GM12878 (cell line): ENCODE measurements around the gene GNAZ. TPM values are rescaled to one million over a fixed set of nuclear protein-coding genes. Genes with fewer than 3 reads are reported as not detected.

Source experiments
- ATAC-seq: fragments of 200-7000 bp; cut with Tn5 transposase; 3 replicates; pipeline ENCODE4 v1.9.1; 2020; ENCODE audit warnings: mild to moderate bottlenecking, moderate library complexity
- BruUV-seq: library from RNA; stranded (reverse); fragments of 400-500 nt; replicated peaks from 2 replicates; lab custom pipeline; 2021; lab: Mats Ljungman, UMichigan
- CTCF ChIA-PET: fragments of 300-600 bp; sonication (Branson Sonifier 250); formaldehyde crosslinking; extraction: SDS; loops from one replicate; lab custom pipeline; 2021; ENCODE audit warnings: inconsistent platforms; lab: Yijun Ruan, JAX
- POLR2A ChIA-PET: fragments of 350-600 bp; formaldehyde crosslinking; extraction: SDS; loops from one replicate; lab custom pipeline; 2021; ENCODE audit warnings: inconsistent platforms; lab: Charles Lee
- RAD21 ChIA-PET: fragments of 300-600 bp; sonication (Branson Sonifier 250); formaldehyde crosslinking; loops from one replicate; lab custom pipeline; 2023; ENCODE audit warnings: antibody characterized with exemption; ENCODE audit not compliant: unreplicated experiment; lab: Charles Lee
- SMC1A ChIA-PET: fragments of 300-600 bp; sonication (Branson Sonifier 250); formaldehyde crosslinking; loops from one replicate; lab custom pipeline; 2023; ENCODE audit not compliant: unreplicated experiment, uncharacterized antibody; lab: Charles Lee
- DNase-seq: peaks from one replicate; pipeline ENCODE4 v3.0.0-alpha.2; 2011; ENCODE audit warnings: low read depth, low spot score
- FAIRE-seq: peaks from 3 replicates; lab custom pipeline; 2011; peaks lifted over from hg19 to GRCh38; lab: Jason Lieb, UNC
- H2AFZ ChIP-seq: 2 replicates; pipeline ENCODE4 v1.6.0; 2011; ENCODE audit warnings: low read depth, low read length, control low read depth; ENCODE audit not compliant: control insufficient read depth
- H3K27ac ChIP-seq: 2 replicates; pipeline ENCODE4 v1.5.1; 2011; ENCODE audit warnings: control low read depth; ENCODE audit not compliant: control insufficient read depth, insufficient read depth
- H3K27me3 ChIP-seq, 2 experiments: replicated peaks in 1 of 2; 2 replicates each; pipeline versions ENCODE4 v1.6.0 to v1.6.1; 2011; ENCODE audit warnings: low read length in 1 of 2; ENCODE audit not compliant: control insufficient read depth in 2 of 2, insufficient read depth in 2 of 2
- H3K36me3 ChIP-seq, 2 experiments: 2 replicates each; pipeline ENCODE4 v1.5.1; 2011; ENCODE audit warnings: low read length in 1 of 2; ENCODE audit not compliant: control insufficient read depth in 2 of 2, insufficient read depth in 2 of 2
- H3K4me1 ChIP-seq: 2 replicates; pipeline ENCODE4 v1.6.1; 2011; ENCODE audit warnings: mild to moderate bottlenecking, low read length, moderate library complexity, mixed read lengths; ENCODE audit not compliant: control insufficient read depth, insufficient read depth
- H3K4me2 ChIP-seq: 2 replicates; pipeline ENCODE4 v1.6.0; 2011; ENCODE audit warnings: control low read depth; ENCODE audit not compliant: control insufficient read depth, insufficient read depth
- H3K4me3 ChIP-seq: fragments of 200-600 bp; sonication (generic); 2 replicates; pipeline ENCODE4 v1.5.1; 2016
- H3K79me2 ChIP-seq: 2 replicates; pipeline ENCODE4 v1.6.0; 2011; ENCODE audit warnings: low read length; ENCODE audit not compliant: control insufficient read depth, insufficient read depth
- H3K9ac ChIP-seq: 2 replicates; pipeline ENCODE4 v1.8.0; 2011; ENCODE audit warnings: low read length, control low read depth, mixed read lengths; ENCODE audit not compliant: control insufficient read depth, insufficient read depth
- H3K9me3 ChIP-seq: replicated peaks from 3 replicates; pipeline ENCODE4 v1.5.1; 2011; ENCODE audit warnings: mild to moderate bottlenecking, low read length; ENCODE audit not compliant: control insufficient read depth, insufficient read depth
- H4K20me1 ChIP-seq: 2 replicates; pipeline ENCODE4 v1.6.0; 2011; ENCODE audit not compliant: control insufficient read depth, insufficient read depth
- ASH2L ChIP-seq: fragments of 300-600, 200-600 bp; sonication (generic); IDR thresholded peaks from 2 replicates; pipeline ENCODE4 v1.6.1; 2017; ENCODE audit warnings: low read depth, mild to moderate bottlenecking, borderline replicate concordance
- ATF7 ChIP-seq: fragments of 450-650 bp; IDR thresholded peaks from 2 replicates; pipeline ENCODE4 v1.6.1; 2016; ENCODE audit warnings: low read depth, mild to moderate bottlenecking
- BACH1 ChIP-seq: fragments of 450-650 bp; IDR thresholded peaks from 2 replicates; pipeline ENCODE4 v1.6.1; 2017; ENCODE audit warnings: mild to moderate bottlenecking, borderline replicate concordance
- CEBPB ChIP-seq, 2 experiments: fragments of 150-350 bp in 1 of 2; IDR thresholded peaks; 2 replicates each; pipeline ENCODE4 v1.6.1; 2012 to 2014; ENCODE audit warnings: low read depth in 2 of 2, low read length in 2 of 2, borderline replicate concordance in 1 of 2, inconsistent platforms in 1 of 2
- CREB1 ChIP-seq: IDR thresholded peaks from 2 replicates; pipeline ENCODE4 v1.6.1; 2012; ENCODE audit warnings: low read depth, mild to moderate bottlenecking, inconsistent platforms
- ETV6 ChIP-seq, 2 experiments: fragments of 450-650 bp in 1 of 2; IDR thresholded peaks in 1 of 2; conservative IDR thresholded peaks in 1 of 2; 2 replicates each; pipeline ENCODE4 v1.6.1; 2014; ENCODE audit warnings: antibody characterized with exemption in 1 of 2, borderline replicate concordance in 1 of 2, low read depth in 1 of 2, mild to moderate bottlenecking in 1 of 2, moderate library complexity in 1 of 2
- IKZF2 ChIP-seq, 2 experiments: fragments of 450-650 bp; IDR thresholded peaks; 2 replicates each; pipeline ENCODE4 v1.6.1; 2017; ENCODE audit warnings: mild to moderate bottlenecking in 2 of 2, moderate library complexity in 2 of 2
- JUNB ChIP-seq: IDR thresholded peaks from 2 replicates; pipeline ENCODE4 v1.6.1; 2016; ENCODE audit warnings: antibody characterized with exemption, mild to moderate bottlenecking
- MTA3 ChIP-seq: IDR thresholded peaks from 2 replicates; pipeline ENCODE4 v1.6.1; 2012; ENCODE audit warnings: low read length, inconsistent platforms, borderline replicate concordance
- POLR2A ChIP-seq: IDR thresholded peaks from 2 replicates; pipeline ENCODE4 v1.6.1; 2011; ENCODE audit warnings: low read depth, mild to moderate bottlenecking, low read length
- RAD21 ChIP-seq: IDR thresholded peaks from 2 replicates; pipeline ENCODE4 v1.6.1; 2011; ENCODE audit warnings: mild to moderate bottlenecking, low read depth, low read length, moderate library complexity; ENCODE audit not compliant: insufficient read depth
- RB1 ChIP-seq: fragments of 450-650 bp; formaldehyde crosslinking; IDR thresholded peaks from 2 replicates; pipeline ENCODE4 v1.6.1; 2017; ENCODE audit warnings: mild to moderate bottlenecking, borderline replicate concordance
- SIN3A ChIP-seq: IDR thresholded peaks from 2 replicates; pipeline ENCODE4 v1.6.1; 2012; ENCODE audit warnings: low read depth, low read length, improper control_type of control experiment
- SMAD5 ChIP-seq: IDR thresholded peaks from 2 replicates; pipeline ENCODE4 v1.6.1; 2016; ENCODE audit warnings: antibody characterized with exemption, low read depth
- SP1 ChIP-seq: IDR thresholded peaks from one replicate; pipeline ENCODE4 v1.6.1; 2011; ENCODE audit warnings: low read depth, low read length
- TBL1XR1 ChIP-seq: IDR thresholded peaks from 2 replicates; pipeline ENCODE4 v1.6.1; 2012; ENCODE audit warnings: low read depth, low read length, improper control_type of control experiment
- ZNF274 ChIP-seq: IDR thresholded peaks from one replicate; pipeline ENCODE4 v1.8.0; 2011; ENCODE audit not compliant: insufficient read length, insufficient read depth
- WGBS: methylation state at CpG from one replicate; pipeline ENCODE4 v1.1.6; 2016; ENCODE audit warnings: low lambda C conversion rate; ENCODE audit not compliant: insufficient replicate concordance, insufficient coverage; ENCODE audit errors: missing lambda C conversion rate; 5-methylcytosine and 5-hydroxymethylcytosine counted together
- in situ Hi-C: fragments of 300-500 bp; cut with MboI; formaldehyde crosslinking; loops from 9 replicates; pipeline ENCODE4 v1.14.3; 2018; ENCODE audit warnings: mixed read lengths
- intact Hi-C: fragments of 100-400 bp; cut with micrococcal nuclease; formaldehyde crosslinking; loops from one replicate; pipeline ENCODE4 v1.14.2; 2022; ENCODE audit not compliant: unreplicated experiment
- polyA plus RNA-seq, 11 experiments: library from polyadenylated mRNA; depleted of rRNA in 4 of 11; unstranded in 6 of 11; stranded (reverse) in 5 of 11; fragments of >200 nt; fragmentation: Nextera tagmentation in 4 of 11; fragmentation: Illumina TruSeq in 1 of 11; extraction: Ambion mirVana in 4 of 11; extraction: Trizol in 1 of 11; gene quantifications; 1 replicate in 1 of 11; 2 replicates in 10 of 11; pipeline versions ENCODE4 v1.2.1 to v1.2.3, GENCODE V29; 2011 to 2016; ENCODE audit warnings: inconsistent platforms in 2 of 11, missing spikeins in 2 of 11, low read depth in 1 of 11
- total RNA-seq, 4 experiments: library from RNA; depleted of rRNA in 3 of 4; stranded (reverse); fragments of >200 nt in 3 of 4; fragmentation: Illumina TruSeq in 1 of 4; extraction: Trizol in 1 of 4; gene quantifications; 2 replicates each; pipeline versions ENCODE4 v1.2.1 to v1.2.3, GENCODE V29; 2013 to 2021
- TF ChIP-seq, protein P1 (sequence below): IDR thresholded peaks from 2 replicates; pipeline ENCODE4 v1.6.1; 2012; ENCODE audit warnings: mild to moderate bottlenecking, low read depth, low read length
- TF ChIP-seq, protein P2 (sequence below): fragments of 450-650 bp; IDR thresholded peaks from 2 replicates; pipeline ENCODE4 v1.6.1; 2017; ENCODE audit warnings: low read depth, mild to moderate bottlenecking, moderate library complexity

Gene GNAZ
- total and polyA plus RNA-seq, 10 of the 15 experiments (the other 5 are each of a cell fraction or from before 2014, with no cell fraction given): 0.09 to 1.0 (median 0.44) TPM; not detected in 1

DNA sequence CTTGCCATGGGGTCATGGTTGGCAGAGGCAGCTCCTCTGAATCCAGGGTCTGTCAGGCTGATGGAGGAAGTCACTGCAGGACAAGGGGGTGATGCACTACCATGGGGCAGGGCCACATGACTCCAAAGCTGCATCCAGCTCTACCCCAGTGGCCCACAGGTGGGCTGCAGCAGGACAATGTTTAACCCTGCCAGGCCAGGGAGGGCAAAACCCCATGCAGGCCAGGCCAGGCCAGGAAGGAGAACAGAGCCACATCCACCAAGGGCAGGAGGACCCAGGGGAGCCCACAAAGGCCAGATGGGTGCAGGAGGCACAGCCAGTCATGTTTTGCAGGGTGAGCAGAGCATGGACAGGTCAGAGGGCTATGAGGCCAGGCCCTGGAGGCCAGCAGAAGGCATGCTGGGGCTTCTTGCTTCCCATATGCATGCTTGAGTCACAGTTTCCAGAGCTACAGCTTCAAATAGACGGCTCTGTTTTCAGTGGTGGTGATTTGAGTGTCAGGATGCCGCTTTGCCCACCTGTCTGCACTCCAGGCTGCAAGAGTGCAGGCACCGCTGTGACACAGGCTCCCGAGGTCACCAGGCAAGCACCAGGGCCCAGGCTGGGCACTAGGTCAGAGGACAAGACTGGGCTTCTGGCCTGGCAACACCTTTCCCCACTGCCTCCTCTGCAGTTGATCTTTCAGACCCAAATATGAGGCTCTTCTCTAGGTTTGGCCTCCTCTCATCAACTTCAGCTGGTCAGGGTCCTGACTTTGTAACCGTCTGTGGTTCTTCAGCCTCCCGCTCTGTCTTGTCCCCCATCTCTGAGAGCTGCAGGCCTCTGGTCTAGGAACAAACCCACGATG lies 48.6 kb downstream of the GNAZ start:
- Histone ChIP-seq H2AFZ (no peak overlapping the region; the same call in 1 of the 2 replicates), H3K9me3 (no peaks in the 10 kb centered on the region), H3K27ac (no peak overlapping the region), H3K4me1 (no peaks in the 10 kb centered on the region), H3K27me3 (no peaks in the 10 kb centered on the region), H4K20me1 (no peaks in the 10 kb centered on the region), H3K4me3 (no peak overlapping the region), H3K36me3 (no peaks in the 10 kb centered on the region), H3K4me2 (no peak overlapping the region), H3K79me2 (no peaks in the 10 kb centered on the region), H3K9ac (no peak overlapping the region)
- intact Hi-C loops: no loop called here
- DNase-seq (no peak), FAIRE-seq (no peak), ATAC-seq (no peak)
- BruUV-seq: no TSS peak
- SMC1A ChIA-PET: interaction anchor here (1.1 to 7.3 kb wide), 3 partner anchors 9 to 159 kb away, joined by 3 to 82 read pairs (median 3); no protein-coding TSS in a partner anchor
- in situ Hi-C loops: no loop called here
- 72% methylated on average over 7 of the region's 7 CpGs for WGBS
- CTCF ChIA-PET: interaction anchor here (0.9 to 13.8 kb wide), 5 partner anchors 9 to 172 kb away, joined by 3 to 211 read pairs (median 4); no protein-coding TSS in a partner anchor
- no peak for TF ChIP-seq CEBPB (IDR thresholded peaks at IDR 0.05; ENCODE audit: borderline replicate concordance in 1 of 2, low read depth in 2 of 2, low read length in 2 of 2)
- no peak for TF ChIP-seq ZNF274
- no peak for TF ChIP-seq SP1
- no peak for TF ChIP-seq POLR2A
- no peak for TF ChIP-seq IKZF2 (IDR thresholded peaks at IDR 0.05)
- TF ChIP-seq, protein P1, sequence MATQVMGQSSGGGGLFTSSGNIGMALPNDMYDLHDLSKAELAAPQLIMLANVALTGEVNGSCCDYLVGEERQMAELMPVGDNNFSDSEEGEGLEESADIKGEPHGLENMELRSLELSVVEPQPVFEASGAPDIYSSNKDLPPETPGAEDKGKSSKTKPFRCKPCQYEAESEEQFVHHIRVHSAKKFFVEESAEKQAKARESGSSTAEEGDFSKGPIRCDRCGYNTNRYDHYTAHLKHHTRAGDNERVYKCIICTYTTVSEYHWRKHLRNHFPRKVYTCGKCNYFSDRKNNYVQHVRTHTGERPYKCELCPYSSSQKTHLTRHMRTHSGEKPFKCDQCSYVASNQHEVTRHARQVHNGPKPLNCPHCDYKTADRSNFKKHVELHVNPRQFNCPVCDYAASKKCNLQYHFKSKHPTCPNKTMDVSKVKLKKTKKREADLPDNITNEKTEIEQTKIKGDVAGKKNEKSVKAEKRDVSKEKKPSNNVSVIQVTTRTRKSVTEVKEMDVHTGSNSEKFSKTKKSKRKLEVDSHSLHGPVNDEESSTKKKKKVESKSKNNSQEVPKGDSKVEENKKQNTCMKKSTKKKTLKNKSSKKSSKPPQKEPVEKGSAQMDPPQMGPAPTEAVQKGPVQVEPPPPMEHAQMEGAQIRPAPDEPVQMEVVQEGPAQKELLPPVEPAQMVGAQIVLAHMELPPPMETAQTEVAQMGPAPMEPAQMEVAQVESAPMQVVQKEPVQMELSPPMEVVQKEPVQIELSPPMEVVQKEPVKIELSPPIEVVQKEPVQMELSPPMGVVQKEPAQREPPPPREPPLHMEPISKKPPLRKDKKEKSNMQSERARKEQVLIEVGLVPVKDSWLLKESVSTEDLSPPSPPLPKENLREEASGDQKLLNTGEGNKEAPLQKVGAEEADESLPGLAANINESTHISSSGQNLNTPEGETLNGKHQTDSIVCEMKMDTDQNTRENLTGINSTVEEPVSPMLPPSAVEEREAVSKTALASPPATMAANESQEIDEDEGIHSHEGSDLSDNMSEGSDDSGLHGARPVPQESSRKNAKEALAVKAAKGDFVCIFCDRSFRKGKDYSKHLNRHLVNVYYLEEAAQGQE: no peak
- no peak for TF ChIP-seq JUNB
- no peak for TF ChIP-seq ATF7
- no peak for TF ChIP-seq BACH1
- TF ChIP-seq RB1: no peak
- TF ChIP-seq RAD21: no peak
- TF ChIP-seq, protein P2, sequence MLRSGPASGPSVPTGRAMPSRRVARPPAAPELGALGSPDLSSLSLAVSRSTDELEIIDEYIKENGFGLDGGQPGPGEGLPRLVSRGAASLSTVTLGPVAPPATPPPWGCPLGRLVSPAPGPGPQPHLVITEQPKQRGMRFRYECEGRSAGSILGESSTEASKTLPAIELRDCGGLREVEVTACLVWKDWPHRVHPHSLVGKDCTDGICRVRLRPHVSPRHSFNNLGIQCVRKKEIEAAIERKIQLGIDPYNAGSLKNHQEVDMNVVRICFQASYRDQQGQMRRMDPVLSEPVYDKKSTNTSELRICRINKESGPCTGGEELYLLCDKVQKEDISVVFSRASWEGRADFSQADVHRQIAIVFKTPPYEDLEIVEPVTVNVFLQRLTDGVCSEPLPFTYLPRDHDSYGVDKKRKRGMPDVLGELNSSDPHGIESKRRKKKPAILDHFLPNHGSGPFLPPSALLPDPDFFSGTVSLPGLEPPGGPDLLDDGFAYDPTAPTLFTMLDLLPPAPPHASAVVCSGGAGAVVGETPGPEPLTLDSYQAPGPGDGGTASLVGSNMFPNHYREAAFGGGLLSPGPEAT: no peak
- no peak for TF ChIP-seq CREB1
- no peak for TF ChIP-seq ETV6 (conservative IDR thresholded peaks at IDR 0.05 in 1 of 2, IDR thresholded peaks at IDR 0.05 in 1 of 2; ENCODE audit: borderline replicate concordance in 1 of 2, low read depth in 1 of 2)
- no peak for TF ChIP-seq ASH2L
- TF ChIP-seq SIN3A: no peak
- no peak for TF ChIP-seq MTA3
- no peak for TF ChIP-seq TBL1XR1
- no peak for TF ChIP-seq SMAD5
- RAD21 ChIA-PET: interaction anchor here (0.6 to 13.5 kb wide), 2 partner anchors 8 to 161 kb away, joined by 3 to 281 read pairs; no protein-coding TSS in a partner anchor
- POLR2A ChIA-PET: no interaction called here
